ENCODE measurements around the gene SLC12A4. TPM values are rescaled to one million over a fixed set of nuclear protein-coding genes. Genes with fewer than 3 reads are reported as not detected.

The SLC12A4 gene
- total and polyA plus RNA-seq, 2 of the 13 experiments (the other 11 are each of a cell fraction or from before 2014, with no cell fraction given), result 65.1 to 84.3 TPM

- TF ChIP-seq MYPOP (CRISPR knock-in tag; IDR thresholded peaks at IDR 0.05) (peak; percentile 18; the same call in 1 of the 2 replicates), RELA (CRISPR knock-in tag; IDR thresholded peaks at IDR 0.05) (no peak), MTERF4 (CRISPR knock-in tag; IDR thresholded peaks at IDR 0.05) (peak; percentile 45; the same call in 1 of the 2 replicates), SP140L (CRISPR knock-in tag; IDR thresholded peaks at IDR 0.05; ENCODE audit: borderline replicate concordance) (peak; percentile 24; the same call in 1 of the 2 replicates), ATF3 (CRISPR knock-in tag; IDR thresholded peaks at IDR 0.05) (no peak; the same call in 1 of the 2 replicates), ZBTB38 (CRISPR knock-in tag; IDR thresholded peaks at IDR 0.05) (peak; percentile 83), ZNF407 (CRISPR knock-in tag; IDR thresholded peaks at IDR 0.05; ENCODE audit: not compliant biosample characterization) (no peak), TFAP4 (IDR thresholded peaks at IDR 0.05; ENCODE audit: borderline replicate concordance, low read depth) (peak; percentile 41; the same call in 1 of the 2 replicates), IRF1 (CRISPR knock-in tag; IDR thresholded peaks at IDR 0.05; ENCODE audit: low read depth) (no peak), ZXDC (CRISPR knock-in tag; IDR thresholded peaks at IDR 0.05) (peak; percentile 24; the same call in 1 of the 2 replicates)
These were observed 25.0 kb upstream of the SLC12A4 start (continued) for GRCh38 chr16:67993207-67994039.
